CD14-positive monocyte (primary cell): Measurements from ENCODE around the gene ANTXR1. TPM values are rescaled to one million over a fixed set of nuclear protein-coding genes. Genes with fewer than 3 reads are reported as not detected.

Source experiments
- DNase-seq, 3 donors: peaks; one replicate each; pipeline ENCODE4 v3.0.0-alpha.2; 2011 to 2022
- H2AFZ ChIP-seq: 2 replicates; pipeline ENCODE4 v1.6.0; 2012; ENCODE audit warnings: mild to moderate bottlenecking, low read depth, low read length, inconsistent platforms; ENCODE audit not compliant: insufficient read depth, poor library complexity, severe bottlenecking
- H3K27ac ChIP-seq, 2 donors: 1 replicate in 1 of 2; 2 replicates in 1 of 2; pipeline ENCODE4 v1.5.1; 2012 to 2013; ENCODE audit warnings: low read length in 2 of 2, control low read depth in 1 of 2, inconsistent platforms in 1 of 2, low read depth in 1 of 2, mild to moderate bottlenecking in 1 of 2
- H3K27me3 ChIP-seq, 2 donors: one replicate each; pipeline versions ENCODE4 v1.6.0 to v1.6.1; 2011 to 2013; ENCODE audit warnings: low read length in 2 of 2; ENCODE audit not compliant: control insufficient read depth in 2 of 2, insufficient read depth in 2 of 2
- H3K36me3 ChIP-seq, 2 donors: replicated peaks in 1 of 2; 1 replicate in 1 of 2; 2 replicates in 1 of 2; pipeline versions ENCODE4 v1.5.1 to v1.6.1; 2012 to 2013; ENCODE audit warnings: low read length in 2 of 2, control low read depth in 1 of 2, inconsistent platforms in 1 of 2, mild to moderate bottlenecking in 1 of 2; ENCODE audit not compliant: insufficient read depth in 2 of 2, control insufficient read depth in 1 of 2
- H3K4me1 ChIP-seq, 2 donors: 1 replicate in 1 of 2; 2 replicates in 1 of 2; pipeline versions ENCODE4 v1.5.1 to v1.6.1; 2012 to 2013; ENCODE audit warnings: low read length in 2 of 2, control low read depth in 1 of 2, inconsistent platforms in 1 of 2, mild to moderate bottlenecking in 1 of 2, moderate library complexity in 1 of 2; ENCODE audit not compliant: insufficient read depth in 2 of 2, control insufficient read depth in 1 of 2
- H3K4me2 ChIP-seq: replicated peaks from 2 replicates; pipeline ENCODE3; 2012; ENCODE audit warnings: low read length, moderate library complexity, mild to moderate bottlenecking; ENCODE audit not compliant: poor library complexity, severe bottlenecking; ENCODE audit errors: extremely low read depth
- H3K4me3 ChIP-seq, 3 experiments: fragments of 200-600 bp in 1 of 3; sonication (generic) in 1 of 3; replicated peaks in 1 of 3; 1 replicate in 2 of 3; 2 replicates in 1 of 3; pipeline ENCODE4 v1.5.1; 2011 to 2013; ENCODE audit warnings: low read length in 3 of 3, mild to moderate bottlenecking in 3 of 3, control low read depth in 2 of 3, low read depth in 2 of 3, inconsistent platforms in 1 of 3, moderate library complexity in 1 of 3
- H3K79me2 ChIP-seq: 2 replicates; pipeline ENCODE4 v1.6.0; 2012; ENCODE audit warnings: mild to moderate bottlenecking, control low read depth, inconsistent platforms, low read length, moderate library complexity; ENCODE audit not compliant: insufficient read depth
- H3K9ac ChIP-seq: 2 replicates; pipeline ENCODE4 v1.6.0; 2017; ENCODE audit warnings: low read length, mild to moderate bottlenecking; ENCODE audit not compliant: insufficient read depth, poor library complexity, severe bottlenecking
- H3K9me3 ChIP-seq, 2 donors: replicated peaks in 1 of 2; 1 replicate in 1 of 2; 2 replicates in 1 of 2; pipeline versions ENCODE4 v1.5.1 to v1.6.1; 2012 to 2013; ENCODE audit warnings: low read length in 2 of 2, control low read depth in 1 of 2; ENCODE audit not compliant: control insufficient read depth in 1 of 2, insufficient read depth in 1 of 2
- H4K20me1 ChIP-seq: 2 replicates; pipeline ENCODE4 v1.6.0; 2012; ENCODE audit warnings: mild to moderate bottlenecking, low read length, control low read depth, moderate library complexity; ENCODE audit not compliant: insufficient read depth
- H3K27ac Mint-ChIP-seq, 7 donors: one replicate each; pipeline ENCODE4 v1.8.0; 2020; ENCODE audit warnings: mild to moderate bottlenecking in 7 of 7, mixed read lengths in 7 of 7, moderate library complexity in 6 of 7, inconsistent platforms in 2 of 7
- H3K27me3 Mint-ChIP-seq, 3 donors: one replicate each; pipeline ENCODE4 v1.8.0; 2021 to 2022; ENCODE audit warnings: low read depth in 3 of 3, mild to moderate bottlenecking in 3 of 3, mixed read lengths in 3 of 3, moderate library complexity in 3 of 3, inconsistent platforms in 1 of 3
- H3K36me3 Mint-ChIP-seq, 2 donors: one replicate each; pipeline ENCODE4 v1.8.0; 2020; ENCODE audit warnings: mixed read lengths in 2 of 2, inconsistent platforms in 1 of 2, mild to moderate bottlenecking in 1 of 2
- H3K4me1 Mint-ChIP-seq: one replicate; pipeline ENCODE4 v1.8.0; 2020; ENCODE audit warnings: mild to moderate bottlenecking, mixed read lengths
- H3K4me3 Mint-ChIP-seq, 2 donors: one replicate each; pipeline ENCODE4 v1.8.0; 2020; ENCODE audit warnings: mild to moderate bottlenecking in 2 of 2, mixed read lengths in 2 of 2, moderate library complexity in 1 of 2
- H3K9me3 Mint-ChIP-seq, 7 donors: one replicate each; pipeline ENCODE4 v1.8.0; 2020 to 2022; ENCODE audit warnings: mixed read lengths in 7 of 7, mild to moderate bottlenecking in 6 of 7, moderate library complexity in 6 of 7, inconsistent platforms in 2 of 7
- CTCF ChIP-seq: fragments of 200-600 bp; IDR thresholded peaks from one replicate; pipeline ENCODE4 v1.8.0; 2022; ENCODE audit warnings: antibody characterized with exemption, mild to moderate bottlenecking
- WGBS: methylation state at CpG from one replicate; pipeline ENCODE4 v1.1.5; 2013; ENCODE audit warnings: missing lambda C conversion rate; ENCODE audit not compliant: insufficient coverage; 5-methylcytosine and 5-hydroxymethylcytosine counted together
- intact Hi-C, 2 donors: fragments of 100-400 bp; cut with micrococcal nuclease; formaldehyde crosslinking; loops; one replicate each; pipeline versions ENCODE4 v1.15.0 to v1.15.1; 2023
- polyA plus RNA-seq, 3 donors: library from polyadenylated mRNA; depleted of rRNA in 1 of 3; unstranded in 2 of 3; stranded (reverse) in 1 of 3; fragments of 300-500 nt in 2 of 3; fragments of >200 nt in 1 of 3; fragmentation: Illumina TruSeq in 2 of 3; gene quantifications; 1 replicate in 2 of 3; 2 replicates in 1 of 3; pipeline ENCODE4 v1.2.3, GENCODE V29; 2012 to 2021

Gene ANTXR1
- polyA plus RNA-seq, 3 donors: not detected

- peaks cover 0 to 5% (median 2%) of the 10 kb centered on the region in 3 donors for H3K27me3 Mint-ChIP-seq
- DNase-seq: no peak
- H3K27ac Mint-ChIP-seq: no peak overlapping the region
Observed at GRCh38 chr2:68975844-68976243, 37.1 kb upstream of the ANTXR1 start.

GRCh38 chr2:68977453-68977852 lies 35.5 kb upstream of the ANTXR1 start:
- intact Hi-C loops: no loop called here
- no peak overlapping the region for H3K4me2 ChIP-seq
- no peak overlapping the region for H3K4me3 Mint-ChIP-seq
- no peak for DNase-seq
- peaks cover 0 to 4% (median 0%) of the 10 kb centered on the region in 7 donors for H3K9me3 Mint-ChIP-seq
- no peak overlapping the region for H3K4me3 ChIP-seq
- no peaks in the 10 kb centered on the region for H3K27me3 ChIP-seq
- no peaks in the 10 kb centered on the region for H4K20me1 ChIP-seq
- H3K27ac Mint-ChIP-seq: no peak overlapping the region
- no peak for TF ChIP-seq CTCF
- no peak overlapping the region for H3K9ac ChIP-seq
- H3K27ac ChIP-seq: no peak overlapping the region
- H3K79me2 ChIP-seq: no peaks in the 10 kb centered on the region
- H3K36me3 ChIP-seq: no peaks in the 10 kb centered on the region
- H3K36me3 Mint-ChIP-seq: no peaks in the 10 kb centered on the region
- 100% methylated on average over 1 of the region's 4 CpGs for WGBS
- peaks cover 3 to 6% (median 5%) of the 10 kb centered on the region in 3 donors for H3K27me3 Mint-ChIP-seq
- no peak overlapping the region for H2AFZ ChIP-seq
- H3K4me1 Mint-ChIP-seq: no peaks in the 10 kb centered on the region
- H3K9me3 ChIP-seq: no peaks in the 10 kb centered on the region
- no peaks in the 10 kb centered on the region for H3K4me1 ChIP-seq

More at GRCh38 chr2:68975844-68976243, 37.1 kb upstream of the ANTXR1 start:
- Histone ChIP-seq H3K4me3 (no peak overlapping the region), H3K4me1 (no peaks in the 10 kb centered on the region), H3K79me2 (no peaks in the 10 kb centered on the region), H3K9ac (no peak overlapping the region), H3K27me3 (no peaks in the 10 kb centered on the region), H3K9me3 (no peaks in the 10 kb centered on the region), H3K36me3 (no peaks in the 10 kb centered on the region), H3K4me2 (no peak overlapping the region), H2AFZ (no peak overlapping the region), H4K20me1 (no peaks in the 10 kb centered on the region), H3K27ac (no peak overlapping the region)
- intact Hi-C loops: no loop called here
- Mint-ChIP-seq H3K36me3 (no peaks in the 10 kb centered on the region), H3K4me3 (no peak overlapping the region), H3K9me3 (peaks cover 0 to 1% (median 0%) of the 10 kb centered on the region in 7 donors), H3K4me1 (no peaks in the 10 kb centered on the region)
- no CpG with 5 or more reads among the region's 2 CpGs for WGBS
- no peak for TF ChIP-seq CTCF
